Islet precursor cell (in vitro differentiated cells): ENCODE results near the gene SNED1.

ENCODE experiments used
- DNase-seq: peaks from one replicate; pipeline ENCODE4 v3.0.0-alpha.2; 2018

Gene SNED1

DNA sequence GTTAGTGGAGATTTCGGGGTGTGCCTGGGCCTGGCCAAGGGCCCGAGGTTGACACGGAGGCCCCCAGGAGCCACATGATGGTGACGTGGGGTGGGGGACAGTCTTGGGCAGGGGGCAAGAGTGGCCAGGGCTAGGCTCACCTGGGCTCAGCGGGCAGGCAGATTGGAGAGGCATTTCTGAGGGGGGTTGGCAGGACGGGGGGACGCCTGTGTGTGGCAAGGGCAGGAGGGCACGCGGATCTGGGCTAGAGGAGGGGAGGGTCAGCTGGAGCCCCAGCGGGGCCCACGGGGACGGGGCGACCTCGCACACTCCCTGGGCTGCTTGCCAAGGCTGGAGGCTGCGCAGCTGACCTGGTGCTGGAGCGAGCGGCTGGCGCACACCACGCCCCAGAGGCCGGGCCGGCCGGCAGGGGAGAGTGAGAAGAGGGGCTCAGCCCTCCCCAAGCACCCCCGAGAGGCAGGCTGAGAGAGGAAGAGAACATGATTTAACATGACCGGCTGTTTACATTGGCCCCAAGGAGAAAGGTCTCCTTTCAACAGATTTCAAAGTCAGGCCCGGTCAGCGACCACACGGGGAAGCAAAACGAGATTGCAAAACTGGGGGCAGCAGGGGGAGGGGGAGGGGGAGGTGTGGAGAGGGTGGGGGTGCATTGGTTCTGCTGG lies 38.0 kb upstream of the SNED1 start:
- peak; percentile 22 for DNase-seq

DNA sequence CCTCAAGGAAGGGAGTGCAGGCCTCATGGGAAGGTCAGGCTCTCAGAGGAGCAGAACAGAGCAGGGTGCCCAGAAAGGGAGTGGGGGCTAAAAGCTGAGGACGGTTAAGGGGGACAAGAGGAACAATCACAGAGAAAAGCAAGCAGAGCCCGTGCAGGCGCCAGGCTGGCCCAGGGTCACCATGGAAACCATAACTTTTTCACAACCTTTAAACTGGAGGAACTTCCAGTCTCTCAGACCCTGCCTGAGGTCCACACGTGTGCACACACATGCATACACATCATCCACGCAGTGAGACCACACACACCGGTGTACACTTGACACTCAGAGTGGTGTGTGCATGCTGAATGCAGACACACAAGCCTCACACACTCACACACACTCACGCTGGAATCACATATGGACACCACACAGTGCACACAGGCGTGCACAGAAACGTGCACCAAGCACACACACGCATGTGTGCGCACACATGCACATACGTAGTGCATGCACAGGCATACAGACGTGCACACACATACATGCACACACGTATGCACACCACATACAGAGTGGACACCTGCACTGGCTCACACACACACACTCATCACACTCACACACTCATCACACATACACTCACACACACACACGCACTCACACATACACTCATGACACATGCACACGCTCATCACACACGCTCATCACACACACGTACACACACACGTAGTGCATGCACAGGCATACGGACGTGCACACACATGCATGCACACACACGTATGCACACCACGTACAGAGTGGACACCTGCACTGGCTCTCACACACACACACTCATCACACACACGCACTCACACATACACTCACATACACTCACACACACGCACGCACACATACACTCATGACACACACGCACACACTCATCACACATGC lies 37.2 kb upstream of the SNED1 start:
- DNase-seq: peak; percentile 17

DNA sequence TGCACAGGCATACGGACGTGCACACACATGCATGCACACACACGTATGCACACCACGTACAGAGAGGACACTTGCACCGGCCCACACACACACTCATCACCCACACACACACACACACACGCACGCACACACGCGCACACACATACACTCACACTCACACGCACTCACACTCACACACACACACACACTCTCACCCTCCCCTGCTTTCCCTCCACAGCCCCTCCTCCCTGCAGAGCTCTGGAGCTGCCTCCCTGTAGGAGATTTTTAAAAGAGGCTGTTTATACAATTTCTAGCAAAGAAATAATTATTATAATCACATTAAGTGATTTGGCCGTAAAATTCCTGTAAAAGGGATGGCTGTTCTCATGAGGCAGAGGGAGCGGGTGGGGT lies 36.5 kb upstream of the SNED1 start:
- peak; percentile 17 for DNase-seq

DNA sequence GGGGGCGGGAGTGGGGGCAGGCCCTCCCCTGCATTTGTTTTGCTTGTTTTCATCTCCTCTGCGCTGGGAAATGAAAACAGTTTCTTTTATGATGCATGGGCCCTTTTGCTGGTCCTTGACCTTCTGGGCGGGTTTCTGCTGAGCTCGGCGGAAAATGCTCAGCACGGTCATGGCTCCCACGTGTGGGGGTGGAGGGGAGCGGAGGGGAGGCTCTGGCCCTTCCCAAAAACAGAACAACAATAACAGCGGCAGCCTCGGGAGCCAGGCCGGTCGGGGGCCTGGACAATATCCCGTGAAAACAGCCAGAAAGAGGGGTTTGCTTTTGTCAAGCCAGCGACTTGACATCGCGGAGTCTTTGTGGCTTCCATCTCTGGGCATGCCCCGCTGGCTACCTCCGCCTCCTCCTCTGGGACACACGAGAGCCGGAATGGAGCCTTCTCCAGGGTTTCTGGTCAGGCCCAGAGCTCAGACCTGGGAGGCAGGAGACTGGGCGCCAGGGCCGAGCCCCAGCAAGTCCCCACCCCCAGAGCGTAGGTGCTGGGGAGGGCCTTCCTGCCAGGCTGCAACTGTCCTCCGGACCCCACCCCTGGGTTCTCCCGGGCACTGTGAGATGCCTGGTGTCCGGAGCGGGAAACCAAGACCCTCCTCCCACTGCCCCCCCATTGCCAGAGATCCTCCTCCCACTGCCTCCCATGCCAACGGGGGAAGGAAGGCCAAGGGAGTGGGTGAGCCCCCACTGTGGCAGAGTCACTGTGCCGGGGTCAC lies 35.9 kb upstream of the SNED1 start:
- peak; percentile 46 for DNase-seq

DNA sequence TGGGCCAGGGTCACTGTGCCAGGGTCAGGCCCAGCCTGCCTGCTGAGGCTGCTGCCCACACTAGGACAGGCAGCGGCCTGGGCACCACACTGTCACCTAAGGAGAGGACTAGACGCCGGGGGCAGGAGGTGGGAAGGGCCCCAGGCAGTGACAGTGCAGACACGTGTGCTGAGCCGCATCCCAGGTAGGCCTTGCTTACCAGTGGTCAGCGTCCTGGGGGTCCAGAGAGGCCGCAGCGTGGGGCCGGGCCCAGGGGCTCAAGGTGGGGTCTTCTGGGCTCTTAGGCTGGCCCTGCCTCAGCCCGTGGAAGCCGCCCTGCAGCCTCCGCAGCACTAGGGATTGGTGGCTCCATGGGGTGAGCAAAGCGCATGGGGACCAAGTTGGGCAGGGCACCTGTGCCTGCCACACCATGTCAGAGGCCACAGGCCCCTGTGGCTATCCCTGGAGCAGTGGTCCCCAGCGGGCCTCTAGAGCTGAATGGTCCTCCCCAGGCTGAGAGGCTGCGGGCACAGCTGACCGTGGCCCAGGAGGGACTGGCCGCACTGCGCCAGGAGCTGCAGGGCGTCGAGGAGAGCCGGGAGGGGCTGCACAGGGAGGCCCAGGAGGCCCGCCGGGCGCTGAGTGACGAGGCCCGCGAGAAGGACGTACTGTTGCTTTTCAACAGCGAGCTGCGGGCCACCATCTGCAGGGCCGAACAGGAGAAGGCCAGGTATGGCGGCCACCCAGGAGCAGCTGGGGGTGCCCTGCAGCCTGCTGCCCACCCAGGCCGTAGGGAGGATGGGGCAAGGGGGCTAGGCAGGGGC lies 35.2 kb upstream of the SNED1 start:
- peak; percentile 48 for DNase-seq

DNA sequence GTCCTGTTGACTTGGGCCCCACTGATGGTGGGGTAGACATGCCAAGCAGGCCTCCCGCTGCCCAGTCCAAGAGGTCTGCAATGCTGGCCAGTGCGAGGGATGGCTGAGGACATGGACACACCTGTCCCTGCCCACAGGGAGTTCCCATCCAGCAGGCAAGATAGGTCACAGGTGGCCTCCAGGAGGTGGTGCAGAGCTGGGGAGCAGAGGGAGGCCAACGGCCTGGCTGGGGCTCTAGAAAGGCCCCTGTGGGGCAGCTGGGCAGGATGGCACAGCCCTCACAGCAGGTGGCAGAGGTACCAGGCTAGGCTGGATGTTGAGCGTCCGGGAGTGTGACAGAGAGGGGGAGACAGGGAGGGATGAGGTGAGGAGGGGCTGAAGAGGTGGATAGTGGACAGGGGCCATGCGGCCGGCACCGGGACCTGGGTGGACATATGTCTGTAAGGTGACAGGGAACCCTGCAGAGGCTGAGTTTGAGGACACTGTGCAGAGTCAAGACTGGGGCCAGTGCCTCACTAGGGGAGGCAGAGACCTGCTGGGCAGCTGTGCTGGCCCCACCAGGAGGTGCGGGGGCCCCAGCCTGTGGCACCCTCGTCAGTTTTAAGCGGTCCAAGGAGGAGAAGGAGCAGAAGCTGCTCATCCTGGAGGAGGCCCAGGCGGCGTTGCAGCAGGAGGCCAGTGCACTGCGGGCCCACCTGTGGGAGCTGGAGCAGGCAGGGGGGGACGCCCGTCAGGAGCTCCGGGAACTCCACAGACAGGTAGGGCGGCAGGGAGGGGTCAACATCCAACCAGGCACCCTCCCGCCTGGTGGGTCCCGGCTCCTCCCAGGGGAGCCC lies 34.3 kb upstream of the SNED1 start:
- peak; percentile 39 for DNase-seq

DNA sequence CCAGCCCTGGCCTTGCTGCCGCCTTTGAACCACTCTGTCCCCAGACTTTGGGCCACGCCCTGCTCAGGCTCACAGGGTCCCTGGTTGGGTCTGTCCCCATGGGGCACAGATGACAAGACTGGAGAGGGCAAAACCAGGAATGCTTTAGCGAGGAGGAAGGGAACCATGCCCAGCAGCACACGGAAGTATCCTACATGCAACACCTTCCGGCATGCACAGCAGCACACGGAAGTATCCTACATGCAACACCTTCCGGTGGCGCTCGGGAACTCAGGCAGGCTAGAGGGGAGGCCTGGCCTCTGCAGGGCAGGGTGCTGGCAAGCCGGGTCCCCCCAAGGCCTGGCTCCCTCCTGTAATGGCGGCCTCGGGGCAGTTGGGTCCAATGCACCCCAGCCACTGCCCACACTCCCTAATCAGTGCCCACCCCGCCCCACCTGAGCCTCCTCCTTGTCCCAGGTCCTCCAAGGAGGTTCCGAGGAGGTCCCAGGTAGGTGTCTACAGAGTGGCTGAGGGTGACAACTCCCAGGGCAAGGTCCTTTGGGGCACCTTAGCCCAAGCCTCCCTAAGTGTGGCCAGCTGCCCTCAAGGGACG lies 33.6 kb upstream of the SNED1 start:
- DNase-seq: peak; percentile 44

DNA sequence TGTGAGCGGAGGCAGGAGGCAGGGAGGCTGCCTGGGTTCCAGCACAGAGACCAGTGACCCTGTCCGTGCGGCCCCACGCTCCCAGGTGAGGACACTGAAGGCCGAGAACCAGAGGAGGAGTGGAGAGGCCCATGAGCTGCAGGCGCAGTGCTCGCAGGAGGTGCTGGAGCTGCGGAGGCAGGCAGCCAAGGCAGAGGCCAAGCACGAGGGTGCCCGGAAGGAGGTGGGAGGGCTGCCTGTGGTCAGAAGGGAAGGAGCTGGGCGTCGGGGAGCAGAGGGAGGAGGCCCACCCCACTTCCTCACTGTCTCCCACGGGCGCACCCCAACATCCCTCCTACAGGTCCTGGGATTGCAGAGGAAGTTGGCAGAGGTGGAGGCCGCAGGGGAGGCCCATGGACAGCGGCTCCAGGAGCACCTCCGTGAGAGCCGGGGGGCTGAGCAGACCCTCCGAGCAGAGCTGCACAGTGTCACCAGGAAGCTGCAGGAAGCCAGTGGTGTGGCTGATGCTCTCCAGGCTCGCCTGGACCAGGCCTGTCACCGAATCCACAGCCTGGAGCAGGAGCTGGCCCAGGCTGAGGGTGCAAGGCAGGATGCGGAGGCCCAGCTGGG lies 33.0 kb upstream of the SNED1 start:
- peak; percentile 50 for DNase-seq

DNA sequence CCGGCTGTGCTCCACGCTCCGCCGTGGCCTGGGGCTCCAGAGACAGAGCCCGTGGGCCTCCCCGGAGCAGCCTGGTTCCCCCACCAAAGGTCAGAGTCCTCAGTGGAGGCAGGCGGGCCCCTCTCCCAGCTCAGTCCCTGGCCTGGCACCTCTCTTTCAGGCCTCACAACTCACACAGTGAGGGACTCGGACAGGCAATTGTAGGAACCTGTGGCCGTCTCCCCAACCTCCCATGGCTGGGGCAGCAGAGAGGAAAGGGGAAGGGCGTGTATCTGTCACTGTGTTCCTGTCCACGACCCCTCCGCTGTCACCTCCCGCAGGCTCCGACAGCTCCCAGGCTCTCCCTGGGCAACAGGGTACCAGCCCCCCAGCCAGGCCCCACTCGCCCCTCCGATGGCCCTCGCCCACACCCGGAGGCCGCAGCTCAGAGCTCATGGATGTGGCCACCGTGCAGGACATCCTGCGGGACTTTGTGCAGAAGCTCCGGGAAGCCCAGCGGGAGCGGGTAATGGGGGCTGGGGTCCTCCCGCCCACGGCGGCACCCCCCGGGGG lies 32.4 kb upstream of the SNED1 start:
- DNase-seq: no peak

DNA sequence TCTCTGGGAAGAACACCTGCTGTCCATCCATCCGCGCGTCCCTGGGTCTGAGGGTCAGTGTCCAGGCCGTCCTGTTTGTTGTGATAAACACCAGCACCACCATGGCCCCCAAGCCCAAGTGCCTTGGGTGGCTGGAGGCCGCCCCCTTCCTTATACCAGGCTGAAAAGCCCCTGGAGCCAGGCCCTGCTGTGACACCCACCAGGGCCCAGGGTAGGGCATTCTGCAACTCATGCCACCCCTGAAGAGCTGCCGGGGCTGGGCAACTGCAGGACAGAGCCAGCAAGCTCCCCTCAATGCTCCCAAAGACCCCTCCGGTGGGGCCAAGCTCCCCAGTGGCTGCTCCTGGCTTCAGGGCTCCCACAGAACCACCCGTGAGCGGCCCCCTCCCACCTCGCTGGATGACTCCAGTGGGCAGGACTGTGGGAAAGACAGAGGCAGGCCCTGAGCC lies 31.9 kb upstream of the SNED1 start:
- no peak for DNase-seq

DNA sequence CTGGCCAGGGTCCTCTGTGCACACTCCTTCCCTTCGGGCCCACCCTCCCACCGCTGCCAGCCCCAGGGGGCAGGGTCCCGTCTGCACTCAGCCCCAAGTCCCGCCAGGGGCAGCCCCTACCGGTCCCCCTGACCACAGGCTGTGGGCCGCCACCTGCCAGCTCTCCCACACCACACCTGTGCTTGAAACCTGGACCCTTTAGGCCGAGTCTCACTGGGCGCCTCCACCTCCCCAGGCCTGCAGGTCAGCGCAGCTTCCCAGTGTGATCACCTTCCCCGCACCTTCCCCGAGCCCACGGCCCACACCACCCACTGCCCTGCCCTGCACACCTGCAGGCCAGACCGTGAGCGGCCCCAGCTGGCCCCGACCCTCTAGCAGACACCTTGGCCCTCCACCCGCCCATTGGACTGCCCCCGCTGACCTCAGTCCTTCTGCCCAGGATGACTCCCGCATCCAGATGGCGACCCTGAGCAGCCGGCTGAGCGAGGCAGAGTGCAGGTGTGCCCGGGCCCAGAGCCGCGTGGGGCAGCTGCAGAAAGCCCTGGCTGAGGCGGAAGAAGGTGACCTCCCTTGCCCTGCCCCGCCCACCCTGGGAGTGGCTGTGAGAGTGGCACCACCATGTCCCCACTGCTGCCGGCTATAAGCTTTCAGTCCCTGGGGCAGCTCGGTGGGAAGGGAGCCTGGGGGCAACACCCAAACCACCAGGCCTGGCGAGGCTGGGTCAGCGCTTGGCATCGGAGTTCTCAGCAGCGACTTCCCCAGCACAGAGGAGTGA lies 31.3 kb upstream of the SNED1 start:
- no peak for DNase-seq

DNA sequence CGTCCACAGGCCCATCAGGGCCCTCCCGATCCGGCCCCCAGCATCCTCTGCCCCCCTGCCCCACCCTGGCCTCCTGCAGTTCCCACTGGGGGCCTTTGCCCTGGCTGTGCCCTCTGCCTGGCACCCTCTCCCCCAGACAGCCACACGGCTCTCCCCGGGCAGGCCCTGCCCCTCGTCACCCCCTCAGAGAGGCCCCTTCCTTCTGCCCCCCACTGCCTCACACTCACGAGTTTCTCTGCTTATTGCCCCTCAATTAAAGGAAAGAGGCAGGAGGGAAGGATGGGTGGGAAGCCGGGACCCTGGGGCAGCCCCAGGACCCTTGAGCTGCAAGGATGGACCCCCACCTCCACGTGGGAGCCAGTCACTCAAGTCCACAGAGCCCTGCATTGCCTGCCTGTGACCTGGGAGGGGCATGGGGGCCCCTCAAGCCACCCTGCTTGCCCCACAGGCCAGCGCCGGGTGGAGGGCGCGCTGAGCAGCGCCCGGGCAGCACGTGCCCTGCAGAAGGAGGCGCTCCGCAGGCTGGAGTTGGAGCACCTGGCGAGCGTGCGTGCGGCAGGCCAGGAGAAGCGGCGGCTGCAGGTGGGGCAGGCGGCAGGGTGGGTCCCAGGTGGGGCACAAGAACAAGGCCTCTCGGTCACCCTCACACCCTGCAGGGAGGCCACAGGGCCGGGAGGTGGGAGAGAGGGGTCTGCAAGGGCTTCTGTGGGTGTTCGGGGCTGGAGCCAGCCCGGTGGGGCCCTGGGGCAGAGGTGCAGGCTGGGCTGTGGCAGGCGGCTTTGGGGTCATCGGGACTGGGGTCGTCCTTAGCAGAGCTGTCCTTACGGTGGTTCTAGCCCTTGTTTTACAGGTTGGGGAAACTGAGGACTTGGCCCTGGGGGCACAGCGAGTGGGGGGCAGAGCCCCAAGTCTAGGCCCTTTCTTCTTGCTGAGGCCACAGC lies 30.5 kb upstream of the SNED1 start:
- no peak for DNase-seq

DNA sequence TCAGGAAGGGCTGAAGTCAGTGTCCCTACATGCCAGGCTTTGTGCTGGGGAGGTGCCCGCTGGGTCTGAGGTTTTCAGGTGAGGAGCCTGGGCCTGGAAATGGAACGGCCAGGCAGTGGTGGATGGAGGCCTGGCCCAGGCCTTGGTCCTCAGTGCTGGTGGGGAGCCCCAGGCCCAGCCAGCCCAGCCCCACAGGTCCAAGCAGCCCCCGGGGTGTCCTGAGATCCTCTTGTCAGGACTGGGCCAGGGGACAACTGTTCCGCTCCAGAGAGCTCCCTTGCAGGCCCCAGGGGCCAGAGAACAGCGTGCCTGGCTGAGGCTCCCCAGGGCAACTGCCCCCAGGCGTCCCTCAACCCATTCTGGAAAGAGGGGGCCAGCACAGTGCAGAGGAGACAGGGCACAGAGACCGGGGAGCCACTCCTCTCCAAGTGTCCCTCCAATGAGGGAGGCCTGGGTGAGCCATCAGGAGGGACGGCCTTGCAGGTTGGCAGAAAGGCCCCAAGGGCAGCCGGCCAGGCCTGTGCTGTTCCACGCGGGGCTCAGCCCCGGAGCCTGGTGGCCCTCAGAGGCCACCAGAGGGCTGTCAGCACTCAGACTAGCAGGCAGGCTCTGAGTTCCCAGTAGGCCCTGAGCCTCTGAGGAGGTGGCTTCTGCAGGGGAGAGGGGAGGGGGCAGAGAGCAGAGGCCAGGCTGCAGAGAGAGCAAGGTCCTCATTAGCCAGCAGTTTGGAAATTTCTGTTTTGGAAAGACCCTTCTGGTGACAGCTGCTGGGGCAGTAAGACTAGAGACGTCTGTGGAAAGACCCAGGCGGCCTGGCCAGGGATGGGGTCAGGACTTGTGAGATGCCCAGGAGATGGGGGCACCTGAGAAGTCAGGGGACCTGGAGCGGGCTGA lies 29.4 kb upstream of the SNED1 start:
- no peak for DNase-seq

DNA sequence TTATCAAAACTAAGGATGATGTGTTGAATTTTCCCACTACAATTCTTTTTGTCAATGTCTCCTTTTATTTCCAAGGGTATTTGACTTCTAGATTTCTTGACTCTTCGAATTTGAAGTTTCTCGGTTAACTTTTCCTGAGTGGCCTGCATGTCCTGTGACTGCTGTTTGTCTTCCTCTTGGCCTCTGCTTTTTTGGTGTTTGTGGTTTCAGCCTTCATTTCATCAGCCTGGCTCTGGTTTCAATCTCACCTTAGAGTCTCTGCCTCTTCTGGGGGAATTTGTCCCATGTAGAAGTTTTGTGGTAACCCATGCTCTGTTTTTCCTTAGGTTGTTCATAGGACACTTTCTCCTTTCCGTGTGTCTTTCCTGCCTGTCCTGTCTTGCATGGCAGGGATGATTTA lies 28.3 kb upstream of the SNED1 start:
- DNase-seq: no peak

DNA sequence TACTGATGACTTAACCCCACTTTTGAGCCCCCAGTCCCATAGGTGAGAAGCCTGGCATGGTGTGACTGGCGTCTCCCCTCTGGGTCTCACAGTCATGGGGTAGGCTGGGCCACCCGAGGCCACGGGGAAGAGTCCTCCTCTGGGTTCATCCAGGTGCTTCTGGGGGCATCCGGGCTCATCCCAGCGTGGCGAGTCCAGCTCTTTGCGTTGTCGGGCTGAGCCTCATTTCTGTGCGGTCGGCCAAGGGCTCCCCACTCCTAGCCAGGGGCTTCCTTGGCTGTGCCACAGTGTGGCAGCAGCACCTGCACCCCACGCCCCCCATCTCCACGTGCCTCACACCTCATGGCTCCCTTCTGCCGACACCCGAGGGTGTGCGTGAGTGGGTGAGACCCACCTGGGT lies 27.6 kb upstream of the SNED1 start:
- DNase-seq: no peak

DNA sequence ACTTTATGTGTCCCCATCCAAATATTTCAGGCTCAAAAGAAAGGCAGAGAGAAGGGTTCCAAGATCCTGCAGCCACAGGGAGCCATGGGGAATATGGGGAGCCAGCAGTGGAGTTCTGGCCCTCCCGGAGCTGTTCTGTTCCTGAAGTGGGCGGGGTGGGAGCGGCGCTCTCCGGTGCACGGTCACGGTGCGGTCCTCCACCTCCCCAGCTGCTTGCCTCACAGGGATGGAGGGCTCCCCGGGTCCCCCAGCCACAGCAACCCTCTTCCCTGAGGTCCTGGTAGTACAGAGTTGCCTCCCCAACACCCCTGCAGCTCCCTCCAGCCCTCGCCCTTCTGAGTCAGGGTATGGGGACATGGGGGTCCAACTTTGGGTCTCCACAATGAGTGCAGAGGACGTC lies 26.2 kb upstream of the SNED1 start:
- no peak for DNase-seq
